Measurements from ENCODE around the gene ZNF532.

GRCh38 chr18:58848685-58849084 is 16.0 kb upstream of the ZNF532 start:
- TF ChIP-seq CTCF (IDR thresholded peaks at IDR 0.05; ENCODE audit: insufficient read depth, low read length): no peak
- no peak for TF ChIP-seq POLR2AphosphoS5 (IDR thresholded peaks at IDR 0.05; ENCODE audit: low read depth)

Measured in HL-60 (cell line).